ENCODE measurements around the gene GSE1.

GSE1 gene

DNA sequence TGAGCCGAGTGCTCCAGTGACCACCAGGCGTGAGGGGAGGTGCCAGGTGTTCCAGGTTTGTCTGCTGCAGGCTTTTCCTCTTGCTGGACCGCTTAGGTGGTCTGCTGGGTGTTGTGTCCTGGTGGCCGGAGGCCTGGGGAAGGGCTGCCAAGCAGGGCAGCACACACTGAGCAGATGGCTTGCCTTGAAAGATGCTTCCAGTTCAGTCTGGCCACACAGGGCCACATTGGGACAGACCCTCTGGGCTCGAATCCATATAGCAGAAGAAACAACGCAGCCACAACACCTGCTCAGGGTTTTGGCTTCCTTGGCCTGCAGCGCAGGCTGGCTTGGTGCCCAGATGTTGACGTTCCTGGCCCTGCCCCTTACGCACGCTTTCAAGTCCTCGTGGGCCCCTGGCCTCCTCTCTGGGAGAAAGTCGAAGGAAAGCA is 50.8 kb downstream of the GSE1 start:
- FAIRE-seq = no peak

DNA sequence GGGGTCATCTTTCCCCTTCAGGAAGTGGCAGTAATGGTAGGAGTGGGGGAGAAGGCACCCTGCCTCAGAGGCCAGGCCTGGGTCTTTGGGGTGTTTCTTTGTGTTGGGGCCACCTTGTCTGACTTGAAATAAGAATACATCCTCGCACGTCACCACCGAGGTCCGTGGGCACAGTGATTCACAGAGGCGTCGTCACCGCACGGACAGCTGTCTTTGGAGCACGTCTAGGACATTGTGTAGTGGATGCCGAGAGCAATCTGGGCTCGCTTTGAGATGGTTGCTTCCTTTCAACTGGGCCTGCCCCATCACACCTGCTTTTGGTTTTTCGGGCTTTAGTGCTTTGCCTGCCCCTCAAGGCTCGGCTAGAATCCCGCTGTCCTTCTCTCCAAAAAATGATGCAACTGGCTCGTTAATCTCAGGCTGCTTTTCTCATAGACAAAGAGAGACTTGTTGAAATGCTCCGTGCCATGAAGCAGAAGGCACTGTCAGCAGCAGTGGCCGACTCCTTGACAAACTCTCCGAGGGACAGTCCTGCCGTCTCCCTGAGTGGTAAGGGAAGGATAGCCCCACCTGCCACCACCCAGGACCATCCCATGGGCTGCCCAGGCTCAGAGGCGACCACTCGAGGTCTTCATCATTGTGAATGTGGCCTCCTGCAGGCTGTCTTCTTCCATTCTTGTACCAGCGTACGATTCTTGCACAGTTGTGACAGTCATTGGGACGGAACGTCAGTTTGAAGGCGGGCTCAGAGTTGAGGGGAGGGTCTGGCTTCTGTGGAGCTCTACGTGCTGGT is 51.7 kb downstream of the GSE1 start:
- no peak for FAIRE-seq

DNA sequence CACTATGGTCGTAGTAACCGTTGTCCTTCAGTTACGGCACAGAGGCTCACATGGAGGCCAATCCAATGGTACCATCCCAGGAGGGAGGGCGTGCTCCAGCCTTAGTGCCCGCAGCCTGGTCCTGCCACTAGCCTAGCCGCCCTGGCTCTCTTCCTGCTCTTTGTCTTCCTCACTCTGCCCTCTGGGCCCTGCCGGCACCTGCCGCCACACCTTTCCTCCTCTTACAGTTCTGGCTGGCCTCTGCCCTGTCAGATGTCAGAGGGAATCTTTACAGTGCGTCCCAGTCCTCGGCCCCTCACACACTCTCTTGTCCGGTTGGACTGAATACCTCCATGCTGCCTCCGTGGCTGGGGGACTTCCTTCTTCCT is 52.2 kb downstream of the GSE1 start:
- FAIRE-seq = no peak

DNA sequence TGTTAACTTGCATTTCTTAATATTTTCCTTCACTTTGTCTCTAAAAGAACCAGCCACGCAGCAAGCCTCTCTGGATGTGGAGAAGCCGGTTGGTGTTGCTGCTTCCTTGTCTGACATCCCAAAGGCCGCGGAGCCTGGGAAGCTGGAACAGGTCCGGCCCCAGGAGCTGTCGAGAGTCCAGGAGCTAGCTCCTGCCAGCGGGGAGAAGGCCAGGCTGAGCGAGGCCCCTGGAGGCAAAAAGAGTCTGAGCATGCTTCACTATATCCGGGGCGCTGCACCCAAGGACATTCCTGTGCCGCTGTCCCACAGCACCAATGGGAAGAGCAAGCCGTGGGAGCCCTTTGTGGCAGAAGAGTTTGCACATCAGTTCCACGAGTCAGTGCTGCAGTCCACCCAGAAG is 52.8 kb downstream of the GSE1 start:
- no peak for FAIRE-seq

DNA sequence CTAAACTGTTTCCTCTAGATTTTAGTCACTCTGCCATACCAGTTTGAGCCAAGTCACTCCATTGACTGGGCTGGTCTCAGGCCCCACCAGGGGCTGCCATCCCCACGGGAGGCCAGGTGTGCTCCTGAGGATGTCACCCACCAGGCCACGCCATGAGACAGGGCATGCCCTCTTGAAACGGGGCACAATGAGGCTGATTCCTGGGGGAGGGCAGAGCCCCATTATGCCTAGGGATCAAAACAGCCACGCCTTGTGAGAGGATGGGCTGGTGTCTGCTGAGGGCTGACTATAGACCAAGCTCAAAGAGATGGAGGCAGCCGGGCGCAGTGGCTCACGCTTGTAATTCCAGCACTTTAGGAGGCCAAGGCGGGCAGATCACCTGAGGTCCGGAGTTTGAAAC is 54.1 kb downstream of the GSE1 start:
- FAIRE-seq = no peak

DNA sequence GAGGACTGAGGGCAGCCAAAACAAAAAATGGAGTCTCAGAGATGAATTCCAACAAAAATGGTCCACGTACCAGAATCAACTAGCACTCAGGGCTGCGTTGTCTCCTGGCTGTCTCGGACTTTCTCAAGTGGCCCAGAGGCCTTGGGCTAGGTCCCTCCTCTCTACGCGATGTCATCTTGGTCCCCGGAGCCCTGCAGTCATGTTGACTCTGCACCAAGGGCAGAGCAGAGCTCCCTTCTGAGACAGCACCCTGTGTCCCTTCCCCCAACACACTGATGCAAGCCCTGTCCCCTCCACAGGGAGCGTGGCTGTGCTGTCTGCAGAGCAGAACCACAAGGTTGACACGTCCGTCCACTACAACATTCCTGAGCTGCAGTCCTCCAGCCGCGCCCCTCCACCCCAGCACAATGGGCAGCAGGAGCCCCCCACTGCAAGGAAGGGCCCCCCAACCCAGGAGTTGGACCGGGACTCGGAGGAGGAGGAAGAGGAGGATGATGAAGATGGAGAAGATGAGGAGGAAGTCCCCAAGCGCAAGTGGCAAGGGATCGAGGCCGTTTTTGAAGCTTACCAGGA is 54.8 kb downstream of the GSE1 start:
- no peak for FAIRE-seq

DNA sequence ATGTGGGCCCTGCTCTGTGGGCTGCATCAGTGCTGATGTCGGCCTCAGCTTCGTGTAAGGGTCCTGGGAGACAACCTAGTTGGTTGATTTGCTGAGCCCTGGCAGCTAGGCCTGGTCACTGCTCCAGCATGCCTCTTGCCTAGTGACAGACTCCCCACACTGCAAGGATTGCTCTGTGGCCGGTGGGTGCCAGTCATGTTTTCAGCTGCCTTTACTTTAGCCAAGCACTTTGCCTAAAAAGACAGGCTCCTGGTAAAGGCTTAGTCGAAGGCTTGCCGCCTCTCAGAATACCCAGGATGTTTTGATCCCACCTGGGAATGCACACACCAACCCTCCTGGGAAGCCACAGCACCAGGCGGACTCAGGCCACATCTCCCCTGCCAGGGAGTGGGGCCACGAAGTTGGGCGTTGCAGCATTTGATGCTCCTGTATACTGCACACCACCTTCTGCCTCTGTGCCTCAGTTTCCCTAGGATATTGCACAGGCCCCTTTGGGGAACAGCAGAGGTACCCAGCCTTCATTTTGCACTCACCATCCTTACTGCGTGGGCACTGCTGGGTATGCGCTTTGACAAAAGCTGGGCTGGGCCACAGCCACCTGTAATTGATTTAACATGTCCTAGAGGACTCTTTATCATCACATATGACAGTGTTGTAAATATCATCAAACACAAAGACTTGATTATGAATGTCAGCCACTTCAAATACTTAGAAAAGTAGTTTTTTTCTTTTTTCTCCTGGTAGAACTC is 55.7 kb downstream of the GSE1 start:
- no peak for FAIRE-seq

DNA sequence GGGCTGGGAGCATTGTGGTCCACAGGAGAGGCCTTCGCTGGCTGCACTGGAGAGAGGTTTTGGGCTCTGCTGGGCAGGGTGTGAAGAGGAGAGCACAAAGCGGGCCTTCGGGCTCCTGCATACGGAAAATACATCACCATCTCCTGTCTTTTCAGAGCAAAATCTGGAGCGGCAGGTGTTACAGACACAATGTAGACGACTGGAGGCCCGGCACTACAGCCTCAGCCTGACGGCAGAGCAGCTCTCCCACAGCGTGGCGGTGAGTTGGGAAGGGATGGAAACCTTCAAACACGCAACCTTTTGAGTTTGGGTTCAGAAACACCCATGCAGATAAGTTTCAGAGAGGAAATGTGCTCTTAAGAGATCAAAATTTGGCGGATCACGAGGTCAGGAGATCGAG is 57.7 kb downstream of the GSE1 start:
- no peak for FAIRE-seq

DNA sequence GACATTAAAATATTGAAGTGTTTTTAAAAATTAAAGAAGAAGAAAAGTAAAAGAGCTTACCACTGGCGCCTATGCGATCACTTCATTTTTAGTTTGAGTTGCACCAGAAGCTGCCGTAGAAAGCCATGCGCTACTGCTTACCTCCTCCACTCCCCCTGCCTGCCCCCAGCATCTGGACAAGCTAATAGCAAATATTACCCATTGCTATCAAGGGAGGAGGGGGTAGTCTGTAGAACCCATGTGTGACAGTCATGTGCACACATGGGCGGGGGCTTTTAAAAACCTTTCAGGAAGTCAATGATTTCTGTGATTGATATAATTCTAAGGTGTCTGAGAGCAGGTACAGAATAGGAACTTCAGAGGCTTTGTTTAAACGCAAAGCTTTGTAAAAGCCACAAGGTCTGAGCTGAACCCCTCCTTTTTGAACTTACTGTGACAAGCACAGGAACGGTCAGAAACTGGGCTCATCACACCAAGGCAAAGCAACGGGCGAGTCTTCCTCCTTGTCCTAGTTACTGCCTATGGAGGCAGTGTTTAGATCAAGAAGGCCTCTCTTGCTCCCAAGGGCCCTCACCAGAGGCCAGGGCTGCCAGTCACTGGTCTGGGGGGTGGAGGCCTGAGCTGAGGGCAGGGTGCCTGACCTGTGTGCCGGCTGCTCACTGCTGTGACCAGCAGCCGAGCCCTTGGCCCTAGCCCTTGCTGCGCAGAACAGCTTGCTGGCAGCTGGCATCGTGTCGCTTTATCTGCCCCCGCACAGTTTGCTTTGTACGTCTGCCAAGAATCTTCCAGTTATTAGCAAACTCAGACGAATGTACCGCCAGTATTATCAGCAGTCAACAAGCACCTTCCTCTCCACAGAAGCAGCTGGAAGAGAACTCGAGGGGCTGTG is 60.7 kb downstream of the GSE1 start:
- no peak for FAIRE-seq

DNA sequence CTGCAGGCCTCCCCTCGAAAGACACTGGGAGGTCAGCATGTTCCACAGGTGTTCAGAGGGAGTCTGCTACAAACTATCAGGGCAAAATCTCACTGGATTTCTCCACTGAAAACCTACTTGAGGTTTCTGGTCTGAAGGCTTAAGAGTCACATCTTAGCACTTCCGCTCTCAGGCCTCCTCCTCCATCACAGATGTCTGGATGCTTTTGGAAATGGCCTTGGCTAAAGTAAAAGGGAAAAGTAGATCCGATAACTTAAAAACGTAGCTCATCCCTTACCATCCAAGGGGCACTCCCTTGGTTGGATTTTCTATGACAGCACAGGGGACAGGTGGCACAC is 61.3 kb downstream of the GSE1 start:
- FAIRE-seq = no peak

DNA sequence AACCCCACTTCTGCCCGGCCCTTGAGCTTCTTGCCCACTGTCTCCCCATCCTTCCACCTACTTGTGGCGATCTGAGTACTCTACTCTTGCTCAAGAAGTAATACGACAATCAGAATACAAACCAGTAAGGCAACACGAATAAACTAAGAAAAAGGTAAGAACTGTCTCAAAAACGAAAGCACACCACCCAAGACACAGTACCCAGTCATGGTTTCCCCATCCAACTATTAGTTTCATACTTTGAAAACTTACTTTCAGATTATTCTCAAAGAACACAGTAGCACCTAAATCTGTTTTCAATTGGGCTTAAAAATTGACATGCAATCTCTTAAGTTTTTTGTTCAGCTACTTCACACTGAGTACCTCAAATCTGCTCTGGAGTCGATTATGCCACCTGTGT is 61.7 kb downstream of the GSE1 start:
- no peak for FAIRE-seq

DNA sequence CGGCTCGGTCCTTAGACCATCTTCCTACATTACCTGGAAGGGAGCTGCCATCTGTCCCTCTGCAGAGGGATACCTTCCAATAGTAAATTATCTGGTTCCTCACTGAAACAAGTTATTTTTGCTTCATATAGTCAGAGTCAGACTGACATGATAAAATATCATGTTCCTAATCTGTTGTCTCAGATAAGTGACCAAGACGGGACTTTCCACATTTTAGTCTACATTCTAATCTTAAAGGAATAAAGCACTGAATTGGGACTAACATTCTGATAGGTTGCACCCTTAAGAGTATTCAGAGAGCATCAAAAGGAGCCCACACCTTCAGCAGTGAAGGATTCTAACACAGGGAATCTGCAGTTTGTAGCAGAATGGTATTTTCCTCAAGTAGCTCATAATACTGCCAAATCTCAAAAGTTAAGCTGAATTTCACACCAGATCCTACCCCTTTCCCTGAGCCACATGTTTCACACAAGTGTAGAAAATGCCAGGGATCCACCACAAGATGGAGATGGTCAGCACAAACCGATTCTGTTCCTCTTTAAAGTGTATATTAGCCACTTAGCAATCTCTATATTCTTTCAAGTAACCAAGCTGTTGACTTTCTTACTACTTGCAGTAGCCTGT is 62.2 kb downstream of the GSE1 start:
- FAIRE-seq = no peak

DNA sequence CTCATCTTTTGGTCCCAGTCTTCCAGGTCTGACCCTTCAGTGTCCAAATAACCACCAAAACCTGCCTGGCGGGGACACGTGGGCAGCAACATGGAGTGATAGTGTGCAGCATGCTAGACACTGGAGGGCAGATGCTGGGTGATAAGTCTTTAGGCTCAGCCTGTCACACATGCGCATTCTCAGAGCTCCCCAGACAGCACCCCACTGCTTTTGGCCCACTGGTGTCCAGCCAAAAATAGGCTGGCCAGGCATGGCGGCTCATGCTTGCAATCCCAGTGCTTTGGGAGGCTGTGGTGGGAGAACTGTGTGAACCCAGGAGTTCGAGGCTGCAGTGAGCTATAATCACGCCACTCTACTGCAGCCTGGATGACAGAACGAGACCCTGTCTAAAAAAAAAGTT is 63.3 kb downstream of the GSE1 start:
- no peak for FAIRE-seq

DNA sequence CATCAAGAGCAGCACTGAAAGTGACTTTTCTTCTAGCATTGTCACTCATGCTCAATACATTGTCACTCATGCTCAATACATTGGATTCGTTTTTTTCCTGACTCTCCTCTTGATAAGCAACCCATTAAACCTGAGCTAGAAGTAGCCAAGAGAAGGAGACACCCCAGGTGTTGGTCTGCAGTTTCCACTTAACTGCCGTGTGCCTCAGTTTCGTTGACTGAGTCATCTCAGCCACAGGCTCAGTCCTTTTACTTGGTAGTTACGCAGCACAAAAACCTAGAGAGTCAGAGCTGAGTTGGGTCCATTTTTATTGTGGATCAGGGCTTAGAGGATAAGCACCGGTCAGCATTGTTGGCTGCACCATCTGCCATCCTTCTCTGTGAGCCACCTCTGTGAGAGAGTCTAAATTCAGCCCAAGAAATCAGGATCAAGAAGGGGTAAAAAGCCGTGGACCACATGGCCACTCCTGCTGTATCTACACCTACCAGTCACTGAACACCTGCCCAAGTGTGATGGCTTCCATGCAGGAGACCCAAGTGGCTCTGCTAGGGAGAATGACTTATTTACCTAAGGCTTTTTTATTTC is 64.4 kb downstream of the GSE1 start:
- FAIRE-seq = no peak

DNA sequence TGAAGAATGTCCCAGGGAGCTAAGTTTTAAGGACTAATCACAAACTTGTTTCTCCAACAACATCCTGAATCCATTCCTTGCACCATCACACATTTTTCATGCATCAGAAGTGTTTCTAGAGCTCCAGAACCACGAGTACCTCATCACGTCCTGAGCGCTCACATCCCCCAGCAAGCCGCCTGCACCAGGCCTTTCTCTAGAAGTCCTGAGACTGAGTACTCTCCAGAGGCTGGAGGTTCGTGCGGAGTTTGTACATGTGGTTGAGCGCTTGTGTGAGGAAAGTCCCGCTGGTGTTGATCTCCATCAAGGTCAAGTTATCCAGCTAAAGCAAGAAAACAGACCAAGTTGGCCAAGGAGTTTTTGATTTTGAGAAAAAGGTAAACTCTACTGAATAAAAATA is 64.9 kb downstream of the GSE1 start:
- FAIRE-seq = no peak

DNA sequence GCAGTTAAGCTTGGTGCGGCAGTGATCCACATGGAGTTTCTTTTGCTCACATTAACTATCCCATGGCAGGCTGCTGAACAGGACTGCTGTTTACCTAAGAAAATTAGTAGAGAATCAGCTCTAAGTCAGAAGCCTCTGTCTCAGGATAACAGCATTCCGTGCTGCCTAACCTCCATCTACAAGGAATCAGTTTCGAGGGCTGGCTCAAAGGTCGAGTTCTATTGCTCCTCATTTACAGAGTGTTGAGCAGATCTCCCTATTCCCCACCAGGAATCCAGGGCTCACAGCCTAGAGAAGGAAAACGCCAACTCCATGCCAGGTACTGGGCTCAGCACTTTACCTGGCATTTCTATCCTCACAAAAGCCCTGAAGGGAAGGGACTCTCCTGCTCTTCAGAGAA is 65.7 kb downstream of the GSE1 start:
- no peak for FAIRE-seq

DNA sequence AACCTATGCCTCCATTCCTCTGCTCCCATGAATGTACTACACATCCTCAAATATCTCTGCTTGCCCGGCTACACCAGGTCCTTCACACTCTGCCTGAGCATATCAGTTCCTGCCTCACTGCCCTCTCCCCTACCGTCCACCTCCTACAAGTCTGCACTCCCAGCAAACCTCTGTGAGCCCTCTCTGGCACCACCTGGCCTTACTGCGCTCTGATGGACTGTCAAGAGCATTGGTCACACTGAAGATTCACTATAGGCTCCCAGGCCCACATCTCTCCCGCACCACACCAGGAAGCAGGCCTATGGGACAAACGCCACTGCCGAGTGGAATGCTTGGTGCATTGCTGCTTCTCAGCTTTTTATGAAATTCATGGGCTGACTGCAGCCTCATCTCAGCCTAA is 66.7 kb downstream of the GSE1 start:
- FAIRE-seq = no peak

DNA sequence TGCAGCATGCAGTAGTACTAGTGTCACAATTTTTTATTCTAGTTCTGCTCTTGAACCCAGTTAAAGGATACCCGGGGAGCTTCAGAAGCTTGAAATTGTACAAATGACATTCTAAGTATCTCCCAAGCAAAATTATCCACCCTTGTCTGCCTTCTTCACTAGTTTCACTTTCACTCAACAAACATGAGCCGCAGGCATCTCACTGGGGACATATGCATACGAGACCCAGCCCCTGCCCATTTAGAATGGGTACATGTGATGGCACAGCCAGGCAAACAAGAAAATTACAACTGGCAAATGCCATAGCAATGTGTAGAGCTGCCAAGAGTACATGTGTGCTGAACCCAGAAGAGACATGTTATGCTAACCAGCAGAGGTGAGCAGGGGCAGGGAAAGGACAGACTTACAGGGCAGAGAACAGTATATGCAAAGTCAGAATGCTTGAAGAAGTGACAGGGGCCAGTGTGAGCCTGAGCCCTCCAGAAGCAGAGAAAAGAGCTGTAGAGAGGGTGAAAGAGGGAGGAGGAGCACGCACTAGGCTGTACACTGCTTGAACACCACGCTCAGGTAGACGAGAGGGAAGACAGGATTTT is 67.3 kb downstream of the GSE1 start:
- FAIRE-seq = no peak

DNA sequence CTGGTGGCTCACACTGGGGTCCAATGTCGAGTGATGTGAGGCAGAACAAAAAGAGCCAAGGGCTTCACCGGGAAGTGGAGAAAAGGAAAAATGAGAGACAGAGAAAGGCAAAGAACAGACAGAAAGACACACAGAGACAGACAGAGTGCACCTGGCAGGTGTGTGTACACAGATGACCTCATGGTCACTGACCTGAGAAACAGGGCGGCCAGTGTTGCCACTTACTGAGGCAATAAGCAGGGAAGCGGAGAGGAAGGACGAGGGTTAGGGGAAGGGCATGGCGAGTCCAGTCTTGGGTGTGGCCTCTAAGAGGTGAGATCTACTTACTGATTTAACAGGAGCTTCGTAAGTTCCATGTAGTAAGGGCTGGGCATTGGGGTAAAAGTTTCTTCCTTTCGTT is 68.1 kb downstream of the GSE1 start:
- FAIRE-seq = no peak

DNA sequence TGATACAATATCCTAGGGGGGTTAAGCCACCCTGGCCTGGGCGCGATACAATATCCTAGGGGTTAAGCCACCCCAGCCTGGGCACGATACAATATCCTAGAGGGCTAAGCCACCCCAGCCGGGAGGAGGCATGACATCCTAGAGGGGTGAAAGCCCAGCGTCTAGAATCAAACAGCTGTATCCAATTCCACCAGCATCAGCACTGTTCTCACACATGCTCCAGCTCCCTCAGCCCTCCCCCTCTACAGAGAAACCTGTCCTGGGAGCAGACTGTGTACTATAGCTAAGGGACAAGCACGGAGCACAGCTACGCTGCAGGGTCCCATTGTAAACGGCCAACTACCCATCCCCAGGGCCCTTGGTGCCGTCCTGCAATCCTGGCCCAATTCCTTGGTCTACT is 69.4 kb downstream of the GSE1 start:
- FAIRE-seq = no peak

DNA sequence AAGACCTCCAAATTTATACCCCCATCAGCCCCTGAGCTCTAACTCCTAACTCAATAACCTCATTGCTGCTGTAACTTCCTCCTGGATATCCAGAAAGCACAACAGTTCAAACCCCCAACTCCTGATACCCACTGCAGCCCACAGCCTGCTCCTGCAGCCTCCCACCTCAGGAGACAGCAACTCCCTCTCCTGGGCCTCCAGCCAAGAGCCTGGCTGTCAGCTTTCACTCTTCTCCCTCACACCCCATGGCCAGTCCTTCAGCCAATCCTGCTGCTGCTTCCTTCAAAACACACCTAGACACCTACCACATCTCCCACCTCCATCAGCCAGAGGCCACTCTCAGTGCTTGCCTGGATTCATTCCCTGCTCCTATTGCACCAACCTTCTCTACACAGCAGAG is 70.2 kb downstream of the GSE1 start:
- no peak for FAIRE-seq

DNA sequence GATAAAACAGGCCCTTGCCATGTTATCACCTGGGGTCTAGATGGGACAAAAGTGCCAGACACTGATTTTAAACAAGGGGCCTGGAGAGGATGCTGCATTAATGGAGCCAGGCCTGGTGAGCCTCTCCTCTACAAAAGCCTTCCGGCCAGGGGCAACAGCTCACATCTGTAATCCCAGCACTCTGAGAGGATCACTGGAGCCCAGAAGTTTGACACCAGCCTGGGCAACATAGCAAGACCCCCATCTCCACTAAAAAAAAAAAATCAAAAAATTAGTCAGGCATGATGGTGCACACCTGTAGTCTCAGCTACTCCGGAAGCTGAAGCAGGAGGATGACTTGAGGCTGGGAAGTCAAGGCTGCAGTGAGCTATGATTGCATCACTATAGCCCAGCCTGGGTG is 72.1 kb downstream of the GSE1 start:
- FAIRE-seq = no peak
